GM18505 (cell line): ENCODE results near the gene DCBLD2.
A peak's percentile ranks its signal among the peaks of the same experiment; 100 is the strongest.

Source experiments
- ATAC-seq: cut with Tn5 transposase; IDR thresholded peaks from one replicate; pipeline ENCODE4 v1.9.1; 2021; ENCODE audit not compliant: unreplicated experiment
- POLR2A ChIP-seq: IDR thresholded peaks from 4 replicates; pipeline ENCODE4 v1.6.1; 2011; ENCODE audit warnings: borderline replicate concordance; ENCODE audit not compliant: insufficient read depth, insufficient read length; ENCODE audit errors: extremely low read depth

The DCBLD2 gene

DNA sequence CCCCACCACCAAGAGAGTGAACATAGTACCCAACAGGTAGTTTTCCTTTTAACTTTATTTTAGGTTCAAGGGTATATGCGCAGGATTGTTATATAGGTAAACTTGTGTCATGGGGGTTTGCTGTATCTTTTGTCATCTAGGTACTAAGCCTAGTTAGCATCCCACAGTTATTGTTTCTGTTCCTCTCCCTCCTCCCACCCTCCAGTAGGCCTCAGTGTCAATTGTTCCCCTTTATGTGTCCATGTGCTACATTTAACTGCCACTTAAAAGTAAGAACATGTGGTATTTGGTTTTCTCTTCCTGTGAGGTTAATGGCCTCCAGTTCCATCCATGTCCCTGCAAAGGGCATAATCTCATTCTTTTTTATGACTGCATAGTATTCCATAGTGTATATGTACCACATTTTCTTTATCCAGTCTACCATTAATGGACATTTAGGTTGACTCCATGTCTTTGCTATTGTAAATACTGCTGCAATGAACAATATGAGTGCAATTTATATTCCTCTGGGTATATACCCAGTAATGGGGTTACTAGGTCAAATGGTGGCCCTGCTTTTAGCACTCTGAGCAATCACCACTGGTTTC is 72.2 kb downstream of the DCBLD2 start:
- ATAC-seq = no peak
- no peak for TF ChIP-seq POLR2A

DNA sequence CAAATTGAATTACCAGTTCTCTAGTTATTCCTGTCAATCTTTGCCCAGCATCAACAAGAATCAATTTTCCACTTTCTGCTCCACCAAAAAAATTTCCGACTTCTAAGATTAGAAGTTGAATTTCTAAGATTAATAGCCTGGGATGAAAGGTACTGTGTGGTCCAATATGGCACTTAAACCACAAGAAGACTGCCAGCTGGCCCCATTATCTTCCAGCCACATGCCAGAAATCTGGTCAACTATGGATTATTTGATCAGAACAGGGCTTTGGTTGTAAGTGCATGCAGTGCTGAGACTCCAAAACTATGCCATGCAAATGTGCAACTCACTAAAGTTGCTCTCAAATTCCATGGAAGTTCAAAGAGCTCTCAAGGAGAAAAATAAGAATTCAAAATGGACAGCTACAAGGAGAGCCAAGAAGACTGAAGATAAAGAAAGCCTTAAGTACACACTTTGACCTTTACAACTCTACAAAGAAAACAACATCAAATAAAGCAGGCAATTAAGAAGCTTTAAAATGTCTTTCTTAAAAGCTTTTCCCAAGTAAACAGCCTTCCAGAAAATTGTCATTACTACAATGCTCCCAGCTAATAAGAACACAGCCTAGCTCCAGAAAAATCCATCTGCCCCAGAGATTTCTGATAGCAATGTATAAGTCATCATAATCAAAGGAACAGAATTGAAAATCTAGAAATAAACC is 74.1 kb downstream of the DCBLD2 start:
- TF ChIP-seq POLR2A = no peak
- ATAC-seq = no peak

DNA sequence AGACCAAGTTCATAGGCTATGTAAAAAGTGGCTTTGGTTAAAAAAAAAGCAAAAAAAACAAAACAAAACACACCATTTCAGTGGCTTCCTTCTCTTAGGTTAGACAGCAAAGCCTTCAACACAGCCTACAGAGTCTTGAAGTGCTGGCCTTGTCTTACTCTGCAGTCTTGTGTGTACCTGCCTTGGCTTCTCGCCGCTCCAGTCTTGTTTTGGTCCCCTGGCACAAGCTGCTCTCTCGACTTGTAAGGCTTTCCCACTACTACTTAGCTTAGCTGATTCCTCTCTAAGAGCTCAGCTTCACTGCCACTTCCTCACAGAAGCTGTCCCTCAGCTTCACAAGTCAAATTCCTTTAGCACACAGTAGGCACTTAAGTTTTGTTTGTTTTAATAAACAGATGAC is 75.4 kb downstream of the DCBLD2 start:
- no peak for ATAC-seq
- no peak for TF ChIP-seq POLR2A

DNA sequence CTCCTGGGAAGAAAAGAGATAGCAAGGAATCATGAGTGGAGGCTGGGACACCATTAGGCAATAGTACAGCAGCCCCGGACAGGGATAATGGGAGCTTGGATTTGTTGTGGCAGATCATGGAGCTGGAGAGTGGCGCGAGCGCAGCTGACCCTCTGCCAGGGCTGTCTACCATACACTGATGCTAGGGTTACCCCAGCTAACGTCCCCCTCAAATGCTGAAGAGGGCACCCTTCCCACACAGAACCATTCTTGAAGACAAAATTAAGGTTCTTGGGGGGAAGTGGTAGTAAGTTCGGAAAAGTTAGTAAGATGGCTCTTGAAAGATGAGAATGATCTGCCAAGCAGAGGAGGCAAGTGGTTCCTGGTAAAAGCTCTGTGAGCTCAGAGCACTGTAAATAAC is 77.2 kb downstream of the DCBLD2 start:
- no peak for ATAC-seq

DNA sequence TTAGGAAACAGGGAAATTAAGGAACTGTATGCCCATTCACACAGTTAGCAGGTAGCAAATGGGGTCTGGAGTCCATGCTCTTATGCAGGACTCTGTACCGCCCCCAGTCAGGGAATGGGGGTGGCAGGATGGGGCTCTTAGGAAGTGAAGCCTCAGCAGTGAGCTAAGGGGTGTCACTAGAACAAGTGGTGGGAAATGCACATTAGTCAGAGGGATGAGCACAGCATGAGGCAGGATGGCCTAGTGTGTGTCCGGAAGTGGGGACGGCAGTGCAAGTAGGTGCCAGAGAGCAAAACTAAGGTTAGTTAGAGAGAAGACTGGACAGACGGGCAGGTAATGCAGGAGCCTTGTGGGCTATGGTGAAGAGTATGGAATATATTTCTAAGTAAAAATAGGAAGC is 77.7 kb downstream of the DCBLD2 start:
- no peak for TF ChIP-seq POLR2A

More for the DNA sequence above, 77.2 kb downstream of the DCBLD2 start:
- TF ChIP-seq POLR2A = no peak

DNA sequence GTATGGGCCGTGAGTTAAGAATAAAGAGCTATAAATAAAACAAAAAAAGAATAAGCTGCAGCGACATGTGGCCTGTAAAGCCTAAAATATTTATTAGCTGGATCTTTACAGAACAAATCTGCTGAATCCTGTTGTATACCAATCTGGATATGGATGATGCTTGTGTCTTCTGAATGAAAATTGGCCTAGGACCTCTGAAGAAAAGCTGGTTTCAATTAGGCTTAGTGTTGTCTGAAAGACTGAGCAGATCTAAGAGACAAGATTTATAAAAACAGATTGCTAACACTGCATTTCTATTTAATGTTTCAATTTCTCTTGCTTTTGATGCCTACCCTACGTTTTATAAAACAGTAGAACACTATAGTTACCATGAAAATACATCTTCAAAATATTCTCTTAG is 80.4 kb downstream of the DCBLD2 start:
- ATAC-seq = no peak
- no peak for TF ChIP-seq POLR2A

More for the DNA sequence above, 77.7 kb downstream of the DCBLD2 start:
- ATAC-seq = no peak

DNA sequence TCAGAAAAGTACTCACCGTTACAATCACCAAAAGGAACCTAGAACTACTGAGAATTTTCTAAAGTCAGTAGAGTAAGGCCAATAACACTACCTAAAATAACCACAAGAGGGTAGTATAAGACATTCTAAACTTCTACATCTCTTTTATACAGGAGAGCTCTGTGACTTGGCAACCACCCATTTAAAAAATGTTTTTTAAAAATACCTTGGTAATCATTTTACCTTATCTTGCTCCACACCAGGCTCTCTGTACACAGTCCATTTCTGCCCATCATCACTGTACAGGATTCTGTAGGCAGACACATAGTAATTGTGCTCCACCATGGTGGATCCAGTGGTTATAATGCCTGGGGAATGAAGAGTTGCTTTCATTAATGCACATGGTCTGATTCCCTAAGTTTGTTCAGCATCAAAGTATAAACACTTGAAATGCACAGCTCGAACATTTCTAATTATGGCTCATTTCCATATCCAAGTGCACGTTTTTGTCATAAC is 83.9 kb downstream of the DCBLD2 start:
- peak; percentile 84 for ATAC-seq
- TF ChIP-seq POLR2A = no peak

DNA sequence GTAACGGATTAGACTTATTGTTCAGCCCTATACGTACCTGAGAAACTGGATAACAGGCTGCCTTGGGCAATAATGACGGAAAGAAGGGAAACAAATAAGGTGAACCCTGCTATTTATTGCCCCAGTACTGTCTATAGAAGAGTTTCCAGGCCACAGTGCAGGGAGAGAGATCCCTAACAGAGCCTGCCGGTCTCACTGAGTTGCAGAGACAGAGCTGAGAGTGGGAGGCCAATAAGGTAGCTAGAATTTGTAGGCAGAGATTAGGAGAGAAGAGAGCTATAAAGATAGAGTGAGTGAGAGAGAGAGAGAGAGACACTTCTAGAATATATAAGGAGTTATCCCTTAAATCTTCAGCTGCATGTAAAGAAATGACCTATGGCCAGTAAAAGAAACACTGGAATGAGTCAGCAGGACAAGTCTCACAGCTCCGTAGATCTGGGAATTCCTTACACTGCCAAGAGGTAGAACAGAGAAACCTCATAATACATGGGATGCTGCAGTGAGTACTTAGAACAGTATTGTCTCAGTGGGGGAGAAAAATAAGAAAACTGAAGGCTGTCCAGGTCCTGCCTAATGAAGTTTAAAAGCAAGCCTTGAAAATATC is 86.6 kb downstream of the DCBLD2 start:
- ATAC-seq = no peak
- TF ChIP-seq POLR2A = no peak

DNA sequence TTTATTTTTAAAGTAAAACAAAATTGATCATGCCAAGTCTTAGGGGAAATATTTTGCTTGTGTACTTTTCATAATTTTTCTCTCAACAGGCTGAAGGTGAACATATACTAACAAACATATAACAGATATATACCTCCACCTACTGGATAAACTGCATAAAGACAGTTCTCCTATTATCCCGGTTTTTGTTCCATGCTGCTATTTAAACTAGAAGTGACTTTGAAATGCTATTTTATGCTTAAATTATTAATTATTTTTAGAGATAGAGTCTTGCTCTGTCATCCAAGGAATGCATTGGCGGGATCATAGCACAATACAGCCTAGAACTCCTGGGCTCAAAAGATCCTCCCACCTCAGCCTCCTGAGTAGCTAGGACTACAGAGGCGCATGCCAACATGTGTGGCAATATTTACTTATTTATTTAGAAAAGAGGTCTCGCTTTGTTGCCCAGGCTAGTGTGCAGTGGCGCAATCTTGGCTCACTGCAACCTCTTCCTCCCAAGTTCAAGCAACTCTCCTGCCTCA is 88.6 kb downstream of the DCBLD2 start:
- TF ChIP-seq POLR2A = no peak
- ATAC-seq = peak; percentile 52

DNA sequence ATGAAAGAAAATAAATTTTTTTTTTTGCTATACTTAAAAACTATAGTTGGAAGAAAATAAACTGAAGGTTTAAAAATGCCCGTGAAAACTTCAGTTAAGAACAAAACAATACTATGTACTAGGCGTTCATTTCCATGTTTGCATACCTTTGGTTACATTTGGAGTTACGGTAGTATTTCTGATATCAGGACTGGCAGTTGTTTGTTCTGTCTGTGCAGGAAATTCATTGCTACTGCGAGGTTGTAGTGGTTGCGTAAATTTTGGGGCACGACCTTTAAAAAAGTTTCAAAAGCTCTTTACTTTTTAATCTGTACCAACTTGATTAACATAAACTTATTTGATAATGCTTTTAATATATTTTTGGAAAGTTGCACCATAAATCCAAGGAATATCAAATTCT is 90.4 kb downstream of the DCBLD2 start:
- ATAC-seq = no peak
- no peak for TF ChIP-seq POLR2A

DNA sequence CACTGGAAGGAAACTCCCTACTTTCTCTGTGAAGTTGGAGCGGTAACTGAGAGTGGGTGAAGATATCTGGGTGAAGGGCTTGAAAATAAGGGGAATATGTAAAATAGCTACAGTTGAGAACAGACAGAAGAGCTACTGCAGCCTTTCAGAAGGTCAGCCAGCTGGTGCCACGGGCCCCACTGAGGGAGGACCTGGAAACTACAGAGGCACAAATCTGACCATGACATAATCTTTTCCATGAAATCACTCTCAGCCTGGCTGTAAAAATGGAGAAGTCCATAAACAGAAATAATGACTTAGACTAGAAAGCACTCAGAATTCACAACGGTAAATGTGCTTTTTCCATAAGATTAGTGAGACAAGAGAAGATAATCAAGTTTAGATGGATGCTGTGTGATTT is 91.9 kb downstream of the DCBLD2 start:
- no peak for TF ChIP-seq POLR2A
- no peak for ATAC-seq

DNA sequence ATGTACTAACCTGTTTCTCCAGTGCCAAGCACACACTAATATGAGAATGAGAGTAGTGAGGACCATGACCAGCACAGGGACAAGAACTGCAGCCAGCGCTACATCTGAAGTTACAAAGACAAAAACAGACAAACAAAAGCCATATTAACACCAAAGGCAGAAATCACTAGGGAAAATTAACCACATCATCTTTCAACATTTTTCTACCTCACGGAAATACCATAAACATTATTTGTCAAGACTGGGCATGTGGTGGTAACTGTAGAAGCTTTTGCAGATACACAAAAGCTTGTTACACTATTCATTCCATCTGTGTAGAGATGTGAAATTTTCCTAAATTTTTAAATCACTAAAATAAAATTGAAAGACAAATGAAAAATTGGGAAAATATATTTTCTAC is 93.4 kb downstream of the DCBLD2 start:
- no peak for ATAC-seq
- TF ChIP-seq POLR2A = no peak

DNA sequence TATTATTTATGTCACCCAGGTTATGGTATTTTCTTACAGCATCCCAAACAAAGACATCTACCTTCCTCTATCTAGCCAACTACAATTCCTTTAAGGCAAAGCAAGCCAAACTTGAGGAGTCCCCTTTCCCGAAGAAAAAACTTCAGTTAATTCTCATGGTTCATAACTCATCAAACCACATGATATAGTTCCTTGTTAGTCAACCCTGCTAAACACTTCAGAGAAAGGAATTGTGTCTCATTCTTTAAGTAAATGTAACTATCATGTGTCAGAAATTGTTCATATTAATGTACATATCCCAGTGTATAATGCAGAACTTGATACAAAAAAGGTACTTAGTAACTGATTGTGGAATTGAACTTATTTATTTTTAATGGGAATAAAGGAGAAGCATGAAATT is 93.9 kb downstream of the DCBLD2 start:
- no peak for ATAC-seq
- TF ChIP-seq POLR2A = no peak

DNA sequence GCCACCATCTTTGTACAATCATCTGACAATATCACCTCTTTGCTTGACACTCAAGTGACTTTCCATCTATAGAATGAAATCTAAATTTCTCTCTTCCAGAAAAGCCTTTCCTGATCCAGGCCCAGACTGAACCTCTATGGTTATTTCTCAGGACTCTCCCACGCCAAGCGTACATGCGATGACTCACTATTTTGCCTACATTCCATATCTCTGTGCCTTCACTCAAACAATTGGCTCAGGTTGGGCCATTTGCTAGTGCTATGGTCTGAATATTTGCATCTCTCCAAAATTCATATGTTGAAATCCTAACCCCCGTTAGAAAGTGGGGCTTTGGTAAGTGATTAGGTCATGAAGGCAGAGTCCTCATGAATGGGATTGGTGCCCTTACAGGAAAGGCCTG is 94.5 kb downstream of the DCBLD2 start:
- no peak for ATAC-seq
- no peak for TF ChIP-seq POLR2A
